Adrenal gland (tissue), 5 donors: ENCODE results near the gene TRMT61B.

Experiments
- CTCF ChIP-seq, 6 experiments: fragments of 450-650 bp in 4 of 6; fragments of 200-600 bp in 2 of 6; sonication (generic) in 1 of 6; IDR thresholded peaks; 1 replicate in 5 of 6; 2 replicates in 1 of 6; pipeline versions ENCODE4 v1.5.1 to v1.8.0; 2016 to 2021; ENCODE audit warnings: antibody characterized with exemption in 6 of 6, mild to moderate bottlenecking in 2 of 6, moderate library complexity in 1 of 6
- POLR2A ChIP-seq, 2 donors: fragments of 450-650 bp; IDR thresholded peaks; one replicate each; pipeline ENCODE4 v1.6.1; 2017; ENCODE audit warnings: antibody characterized with exemption in 2 of 2, mild to moderate bottlenecking in 2 of 2, moderate library complexity in 1 of 2
- donor health status: DM: no; HTN: no; CAD: no.

GRCh38 chr2:28835781-28836180 lies 34.3 kb downstream of the TRMT61B start:
- TF ChIP-seq CTCF (IDR thresholded peaks at IDR 0.05) (no peak), POLR2A (IDR thresholded peaks at IDR 0.05) (no peak)
